ENCODE measurements around the gene BDH1.

- no peak for TF ChIP-seq CTCF (IDR thresholded peaks at IDR 0.05; ENCODE audit: low read depth, low read length)
- no peak for TF ChIP-seq POLR2A (IDR thresholded peaks at IDR 0.05; ENCODE audit: extremely low read depth, insufficient read length)
- TF ChIP-seq MYC (IDR thresholded peaks at IDR 0.05; ENCODE audit: low read depth, low read length), result no peak
- TF ChIP-seq MAX (IDR thresholded peaks at IDR 0.05; ENCODE audit: low read depth, low read length), result no peak
These were observed 29.0 kb upstream of the BDH1 start for GRCh38 chr3:197584733-197585132.
